ENCODE measurements around the gene SLC5A3. TPM values are rescaled to one million over a fixed set of nuclear protein-coding genes. Genes with fewer than 3 reads are reported as not detected.

Gene SLC5A3
- total and polyA plus RNA-seq, 11 donors = 1.1 to 6.2 (median 3.5) TPM

GRCh38 chr21:34042735-34043134 is 30.6 kb upstream of the SLC5A3 start:
- DNase-seq = no peak
- H3K4me3 ChIP-seq = no peak overlapping the region
- 81 to 92% (median 85%) methylated on average over 1 of the region's 1 CpG for WGBS, 4 donors
- H3K36me3 ChIP-seq = no peaks in the 10 kb centered on the region
- no peak overlapping the region for H3K27ac ChIP-seq
- no peaks in the 10 kb centered on the region for H3K4me1 ChIP-seq
- no peaks in the 10 kb centered on the region for H3K27me3 ChIP-seq
- no peak for TF ChIP-seq CTCF (IDR thresholded peaks at IDR 0.05)
- TF ChIP-seq POLR2A (IDR thresholded peaks at IDR 0.05) = no peak
- intact Hi-C loops (cut with DNase I) = no loop called here
- no peak for ATAC-seq
- no peaks in the 10 kb centered on the region for H3K9me3 ChIP-seq

GRCh38 chr21:34043333-34043732 is 30.0 kb upstream of the SLC5A3 start:
- Histone ChIP-seq H3K27ac (no peak overlapping the region), H3K4me3 (no peak overlapping the region), H3K9me3 (peaks cover 0 to 4% (median 0%) of the 10 kb centered on the region in 12 donors), H3K4me1 (no peaks in the 10 kb centered on the region), H3K27me3 (no peaks in the 10 kb centered on the region), H3K36me3 (no peaks in the 10 kb centered on the region)
- TF ChIP-seq POLR2A (IDR thresholded peaks at IDR 0.05) = no peak
- no peak for TF ChIP-seq CTCF (IDR thresholded peaks at IDR 0.05)
- DNase-seq (no peak), ATAC-seq (no peak)
- intact Hi-C loops (cut with DNase I) = no loop called here
- 84 to 90% (median 86%) methylated on average over 4 of the region's 4 CpGs for WGBS, 4 donors

- intact Hi-C loops (cut with DNase I) = no loop called here
- 80 to 94% (median 86%) methylated on average over 6 of the region's 6 CpGs for WGBS, 4 donors
- no peak for ATAC-seq
These were observed 26.5 kb upstream of the SLC5A3 start for GRCh38 chr21:34046917-34047316.

GRCh38 chr21:34047835-34048234 is 25.5 kb upstream of the SLC5A3 start:
- Histone ChIP-seq H3K9me3 (peaks cover 0 to 4% (median 0%) of the 10 kb centered on the region in 12 donors), H3K4me1 (no peaks in the 10 kb centered on the region), H3K36me3 (no peaks in the 10 kb centered on the region), H3K27ac (no peak overlapping the region), H3K27me3 (no peaks in the 10 kb centered on the region), H3K4me3 (no peak overlapping the region)
- TF ChIP-seq CTCF (IDR thresholded peaks at IDR 0.05) (no peak), POLR2A (IDR thresholded peaks at IDR 0.05) (no peak)
- no peak for DNase-seq
- intact Hi-C loops (cut with DNase I) = no loop called here
- ATAC-seq = no peak

More at GRCh38 chr21:34046917-34047316, 26.5 kb upstream of the SLC5A3 start:
- Histone ChIP-seq H3K36me3 (no peaks in the 10 kb centered on the region), H3K27me3 (no peaks in the 10 kb centered on the region), H3K4me3 (no peak overlapping the region), H3K4me1 (no peaks in the 10 kb centered on the region), H3K27ac (no peak overlapping the region), H3K9me3 (peaks cover 0 to 4% (median 0%) of the 10 kb centered on the region in 12 donors)
- no peak for DNase-seq
- TF ChIP-seq CTCF (IDR thresholded peaks at IDR 0.05) (no peak), POLR2A (IDR thresholded peaks at IDR 0.05) (no peak)

Measured in heart left ventricle (tissue), 16 donors.